NCI-H2196 (cell line): ENCODE data around the gene EPHA7.
A peak's percentile ranks its signal among the peaks of the same experiment; 100 is the strongest.

Source experiments
- DNase-seq: peaks from one replicate; lab custom pipeline; 2025; ENCODE audit not compliant: unreplicated experiment; lab: John Stamatoyannopoulos, UW

The EPHA7 gene

GRCh38 chr6:93393554-93394074 is 25.7 kb downstream of the EPHA7 start:
- no peak for DNase-seq

- DNase-seq = no peak
Observed at GRCh38 chr6:93392797-93393196, 26.6 kb downstream of the EPHA7 start.

GRCh38 chr6:93391965-93392364 is 27.4 kb downstream of the EPHA7 start:
- no peak for DNase-seq

GRCh38 chr6:93389192-93389591 is 30.2 kb downstream of the EPHA7 start:
- no peak for DNase-seq

- DNase-seq = no peak
Observed at GRCh38 chr6:93388070-93388469, 31.3 kb downstream of the EPHA7 start.

- DNase-seq = no peak
Observed at GRCh38 chr6:93376026-93376540, 43.3 kb downstream of the EPHA7 start.

GRCh38 chr6:93373445-93373844 is 45.9 kb downstream of the EPHA7 start:
- no peak for DNase-seq

GRCh38 chr6:93371756-93372155 is 47.6 kb downstream of the EPHA7 start:
- no peak for DNase-seq

GRCh38 chr6:93369586-93370134 is 49.7 kb downstream of the EPHA7 start:
- no peak for DNase-seq

- no peak for DNase-seq
Observed at GRCh38 chr6:93366506-93366905, 52.9 kb downstream of the EPHA7 start.

- DNase-seq = no peak
Observed at GRCh38 chr6:93365445-93365844, 53.9 kb downstream of the EPHA7 start.

GRCh38 chr6:93358435-93358834 is 60.9 kb downstream of the EPHA7 start:
- no peak for DNase-seq

GRCh38 chr6:93352604-93353003 is 66.8 kb downstream of the EPHA7 start:
- no peak for DNase-seq

- no peak for DNase-seq
Observed at GRCh38 chr6:93351222-93351621, 68.1 kb downstream of the EPHA7 start.

GRCh38 chr6:93350774-93351173 is 68.6 kb downstream of the EPHA7 start:
- DNase-seq = no peak

GRCh38 chr6:93344333-93344835 is 75.0 kb downstream of the EPHA7 start:
- no peak for DNase-seq

- no peak for DNase-seq
Observed at GRCh38 chr6:93343476-93343875, 75.9 kb downstream of the EPHA7 start.

- DNase-seq = peak; percentile 13
Observed at GRCh38 chr6:93341900-93342613, 77.3 kb downstream of the EPHA7 start.

GRCh38 chr6:93337772-93338394 is 81.5 kb downstream of the EPHA7 start:
- no peak for DNase-seq

- no peak for DNase-seq
Observed at GRCh38 chr6:93337014-93337413, 82.3 kb downstream of the EPHA7 start.

GRCh38 chr6:93329301-93330000 is 89.9 kb downstream of the EPHA7 start:
- DNase-seq = no peak
